GM19438 (cell line): ENCODE results near the gene FLNB.

Experiments
- ATAC-seq: cut with Tn5 transposase; IDR thresholded peaks from one replicate; pipeline ENCODE4 v1.9.1; 2021; ENCODE audit warnings: low read depth; ENCODE audit not compliant: unreplicated experiment

FLNB gene

DNA sequence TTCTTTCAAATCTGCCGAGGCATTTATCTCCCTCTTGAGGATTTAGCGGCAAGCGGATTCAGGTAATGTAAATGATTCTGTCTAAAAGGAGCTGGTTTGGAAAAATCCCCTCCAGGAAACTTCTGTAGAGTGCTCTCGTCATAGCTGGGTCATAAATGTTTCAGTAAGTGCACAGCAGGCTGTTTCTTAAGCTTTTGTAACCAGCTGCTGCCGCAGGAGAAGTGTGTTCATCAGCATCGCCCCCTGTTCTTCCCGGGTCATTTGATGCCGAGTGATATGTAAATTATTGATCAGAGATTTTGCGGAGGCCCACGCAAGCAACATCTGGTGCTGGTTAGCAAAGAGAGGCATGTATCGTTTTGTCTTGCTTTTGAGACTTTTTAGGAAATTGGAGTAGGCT, 149.5 kb downstream of the FLNB start:
- no peak for ATAC-seq

DNA sequence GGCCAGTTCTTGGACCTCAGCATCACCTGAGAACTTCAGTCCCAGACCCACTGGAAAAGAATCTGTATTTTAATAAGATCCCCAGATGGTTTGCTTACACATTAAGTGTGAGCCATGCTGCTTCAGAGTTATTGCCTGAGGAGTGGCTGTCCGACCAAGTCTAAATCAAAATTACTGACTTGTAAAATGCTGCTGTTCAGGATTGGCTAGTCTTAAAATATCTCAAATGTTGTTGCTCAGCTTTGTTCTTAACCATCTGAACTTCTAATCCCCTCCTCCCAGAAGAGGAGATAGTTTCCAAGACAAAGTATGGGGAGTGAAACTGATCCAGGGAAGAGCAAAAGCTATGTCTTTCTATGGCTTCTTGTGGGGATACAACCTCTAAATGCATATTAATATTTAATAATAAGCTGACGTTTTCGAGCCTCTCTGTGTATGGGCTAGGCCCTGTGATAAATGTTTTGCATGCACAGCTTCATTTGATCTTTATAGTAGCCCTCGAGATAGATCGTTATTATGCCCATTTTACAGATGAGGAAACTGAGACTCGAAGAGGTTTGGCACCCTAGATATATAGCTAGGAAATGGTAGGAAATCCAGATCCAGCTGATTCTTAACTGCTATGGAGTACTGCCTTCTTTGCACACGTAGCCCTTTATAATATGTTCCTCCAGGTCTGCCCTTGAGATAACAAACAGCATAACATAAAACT, 150.4 kb downstream of the FLNB start:
- ATAC-seq: no peak

DNA sequence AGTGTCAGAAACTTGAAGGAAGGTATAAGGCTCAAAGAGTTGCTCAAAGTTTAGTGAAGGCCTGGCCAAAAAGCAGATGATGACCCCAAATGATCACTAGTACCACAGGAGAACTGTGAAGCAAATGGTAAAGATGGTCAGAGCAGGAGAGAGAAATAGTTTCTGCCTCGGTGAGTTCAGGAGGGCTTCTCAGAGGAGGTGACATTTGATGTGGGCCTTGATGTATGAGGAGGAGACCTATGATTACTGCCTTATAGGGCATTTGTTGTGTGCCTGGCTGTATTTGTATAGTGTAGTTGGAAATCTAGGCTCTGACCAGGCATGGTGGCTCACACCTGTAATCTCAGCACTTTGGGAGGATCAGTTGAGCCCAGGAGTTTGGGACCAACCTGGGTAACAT, 152.2 kb downstream of the FLNB start:
- no peak for ATAC-seq

DNA sequence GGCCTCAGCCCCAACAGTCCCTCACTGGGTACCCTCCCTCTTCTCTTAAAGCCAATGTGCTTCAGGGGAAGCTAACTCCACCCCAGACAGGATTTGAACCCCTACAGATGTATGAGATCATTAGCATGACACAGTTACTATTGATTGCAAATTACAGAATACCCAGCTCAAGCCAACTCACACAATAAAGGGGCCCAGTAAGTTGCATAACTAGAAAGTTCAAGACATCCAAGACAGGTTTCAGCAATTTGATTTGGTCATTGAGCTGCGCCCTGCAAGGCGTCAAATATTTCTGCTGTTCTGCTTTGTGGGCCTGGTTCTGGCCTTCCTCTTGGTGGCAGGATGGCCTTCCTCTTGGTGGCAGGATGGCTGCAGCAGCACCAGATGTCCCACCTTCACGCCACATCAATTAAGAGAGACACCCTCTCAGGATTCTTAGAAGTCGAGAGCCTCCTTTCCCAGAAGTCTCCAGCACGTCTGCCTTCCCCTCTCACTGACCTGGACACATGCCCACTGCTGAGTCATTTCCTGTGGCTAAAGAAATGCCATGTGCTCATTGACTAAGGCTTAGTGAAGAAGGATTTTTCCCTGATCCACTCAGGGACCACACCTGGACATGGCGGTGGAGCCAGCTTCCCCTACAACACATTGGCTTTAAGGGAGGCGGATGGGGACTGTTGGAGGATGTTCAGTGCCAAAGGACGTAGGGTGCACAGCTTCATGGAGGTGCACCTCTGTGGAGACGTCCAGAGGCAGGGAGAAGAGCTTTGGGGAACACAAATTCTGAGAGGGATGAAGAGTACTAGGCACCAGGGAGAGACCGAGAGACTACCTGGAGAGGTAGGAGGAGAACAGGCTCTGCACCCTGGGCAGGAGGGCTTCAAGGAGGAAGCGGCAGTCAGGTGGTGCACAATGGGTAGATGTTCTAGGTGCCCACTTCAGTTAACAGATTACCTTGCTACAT, 153.5 kb downstream of the FLNB start:
- ATAC-seq: no peak

DNA sequence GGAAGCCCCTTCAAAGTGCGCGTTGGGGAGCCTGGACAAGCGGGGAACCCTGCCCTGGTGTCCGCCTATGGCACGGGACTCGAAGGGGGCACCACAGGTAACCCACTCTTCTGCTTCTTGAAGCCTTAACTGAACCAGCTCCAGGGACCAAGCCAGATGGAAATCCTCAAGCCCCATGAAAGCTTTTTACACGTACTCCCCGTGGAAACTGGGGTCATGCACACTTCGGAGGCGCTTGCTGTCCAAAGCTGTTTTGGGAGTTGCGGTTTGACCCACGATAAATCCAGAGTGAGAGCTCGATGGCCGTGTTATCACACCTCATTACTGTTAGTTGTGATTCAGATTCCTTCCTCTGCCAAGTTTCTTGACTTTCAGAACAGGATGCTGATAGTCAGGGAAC, 155.0 kb downstream of the FLNB start:
- no peak for ATAC-seq

DNA sequence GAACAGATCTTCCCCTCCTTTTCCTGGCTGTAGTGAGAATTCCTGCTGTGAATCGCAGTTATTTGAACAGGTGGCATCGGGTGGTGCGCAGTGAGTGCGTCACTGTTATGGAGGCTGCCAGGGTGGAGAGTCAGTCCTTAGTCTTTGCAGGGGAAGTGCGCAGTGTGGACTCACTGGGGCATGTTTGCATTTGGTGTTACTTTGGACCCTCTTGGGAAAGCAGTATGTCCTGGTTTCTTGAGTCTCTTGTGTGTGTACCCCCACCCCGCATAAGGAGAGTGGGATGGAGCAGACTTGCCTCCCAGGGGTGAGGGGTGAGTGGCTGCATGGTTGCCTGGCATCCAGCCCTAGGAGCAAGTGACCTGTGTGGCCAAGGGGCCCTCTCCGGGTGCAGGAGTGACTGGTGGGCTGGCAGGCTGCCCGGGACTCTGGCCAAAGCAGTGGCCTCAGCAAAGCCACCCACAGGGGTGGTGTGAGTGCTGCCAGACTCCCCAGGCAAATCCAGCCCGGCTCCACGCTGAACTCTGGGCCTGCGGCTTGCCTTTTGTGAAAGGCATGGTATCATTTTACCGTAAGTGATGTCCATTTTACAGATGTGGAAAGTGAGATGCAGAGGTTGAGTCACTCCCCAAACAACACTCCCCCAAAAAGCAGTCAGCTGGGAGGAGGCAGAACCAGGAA, 156.1 kb downstream of the FLNB start:
- no peak for ATAC-seq

DNA sequence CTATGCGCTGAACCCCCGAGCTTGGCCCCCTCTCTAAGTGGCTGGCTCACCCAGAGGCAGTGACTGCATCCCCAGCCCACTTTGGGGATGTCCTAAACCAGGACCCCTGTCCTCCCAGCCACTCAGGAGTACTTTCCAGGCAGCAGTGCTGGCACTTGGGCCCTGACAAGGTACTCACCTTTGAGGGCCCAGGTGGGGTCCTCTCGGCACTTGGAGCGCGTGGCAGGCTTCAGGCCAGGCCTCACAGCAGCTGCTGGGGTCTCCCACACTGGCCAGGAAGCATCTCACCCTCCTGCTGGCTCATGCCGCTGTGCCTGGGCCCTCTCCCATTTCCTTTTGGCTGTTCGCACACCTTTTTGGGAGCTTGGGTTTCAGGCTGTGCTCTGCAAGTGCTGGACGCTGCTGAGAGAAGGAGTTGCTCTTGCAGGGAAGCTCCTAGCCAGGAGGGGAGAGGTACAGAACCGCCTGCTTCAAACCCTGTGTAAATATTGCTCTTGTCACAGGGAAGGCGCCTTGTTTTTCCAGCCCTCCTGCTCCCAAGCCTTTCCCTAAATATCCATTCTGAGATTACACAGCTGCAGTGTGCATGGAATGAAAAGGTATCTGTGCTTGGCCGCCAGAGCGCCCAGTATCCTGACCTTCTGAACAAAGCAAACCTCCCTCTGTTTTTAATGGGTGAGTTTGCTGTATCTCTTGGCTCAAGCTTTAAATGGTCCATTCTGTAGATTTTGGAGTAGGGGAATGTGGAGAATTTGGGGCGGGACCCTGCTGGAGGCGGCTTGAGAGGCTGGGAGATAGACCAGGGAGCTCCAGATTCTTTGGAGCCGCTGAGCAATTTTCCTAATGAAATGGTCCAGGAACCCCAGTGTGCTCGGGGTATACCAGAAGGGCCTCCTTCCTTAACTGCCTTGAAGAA, 156.9 kb downstream of the FLNB start:
- ATAC-seq: no peak

DNA sequence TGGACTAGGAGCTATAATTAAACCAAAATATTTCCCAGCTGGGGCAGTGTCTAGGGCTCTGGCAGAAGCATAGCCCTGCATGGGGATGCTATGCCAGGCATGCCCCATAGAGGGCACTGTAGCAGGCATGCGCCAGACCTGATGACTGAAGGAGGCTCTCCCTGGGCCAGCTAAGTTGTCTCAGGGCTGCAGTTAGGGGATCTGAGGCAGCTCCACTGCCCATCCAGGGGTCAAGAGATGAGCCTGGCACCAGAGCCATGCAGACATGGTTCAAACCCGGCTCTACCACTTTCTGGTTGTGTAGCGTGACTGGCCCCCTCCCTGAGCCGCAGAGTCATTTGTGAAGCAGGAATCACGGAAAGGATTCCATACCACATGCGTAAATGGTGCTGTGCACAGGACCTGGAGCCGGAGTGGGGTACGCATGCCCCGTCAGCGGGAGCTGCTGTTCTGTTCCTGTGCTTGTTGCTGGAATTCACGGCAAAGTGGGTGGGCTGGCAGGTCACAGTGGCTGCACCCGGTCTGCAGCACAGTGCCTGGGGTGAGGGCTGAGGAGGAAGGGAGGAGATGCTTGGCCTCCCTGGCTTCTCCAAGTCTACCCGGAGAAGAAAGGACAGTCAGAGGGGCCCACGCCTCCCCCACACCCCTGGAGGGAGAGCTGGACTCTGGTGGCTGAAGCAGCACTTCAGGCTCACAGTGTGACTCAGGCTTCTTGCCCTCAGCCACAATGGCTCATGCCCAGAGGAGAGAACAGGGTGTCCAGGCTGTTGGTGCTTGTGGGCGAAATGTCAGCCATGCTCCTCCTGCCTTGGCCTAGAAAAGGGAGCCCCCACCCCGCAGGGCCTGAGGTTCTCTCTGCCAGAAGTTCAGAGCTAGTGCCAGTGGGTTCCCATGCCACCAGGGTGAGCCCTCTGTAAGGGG, 159.5 kb downstream of the FLNB start:
- no peak for ATAC-seq

DNA sequence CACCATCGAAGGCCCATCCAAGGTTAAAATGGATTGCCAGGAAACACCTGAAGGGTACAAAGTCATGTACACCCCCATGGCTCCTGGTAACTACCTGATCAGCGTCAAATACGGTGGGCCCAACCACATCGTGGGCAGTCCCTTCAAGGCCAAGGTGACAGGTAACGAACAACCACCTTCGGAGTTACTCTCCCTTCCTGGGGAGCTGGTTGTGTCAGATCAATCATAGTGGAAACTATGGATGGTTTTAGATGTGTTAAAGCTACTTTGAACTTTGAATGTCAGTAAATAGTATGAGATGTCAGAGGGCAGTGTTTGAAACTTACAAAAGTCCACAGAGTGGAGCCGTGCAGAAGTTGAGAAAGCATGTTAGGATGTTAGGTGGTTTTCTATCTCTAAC, 160.3 kb downstream of the FLNB start:
- no peak for ATAC-seq

DNA sequence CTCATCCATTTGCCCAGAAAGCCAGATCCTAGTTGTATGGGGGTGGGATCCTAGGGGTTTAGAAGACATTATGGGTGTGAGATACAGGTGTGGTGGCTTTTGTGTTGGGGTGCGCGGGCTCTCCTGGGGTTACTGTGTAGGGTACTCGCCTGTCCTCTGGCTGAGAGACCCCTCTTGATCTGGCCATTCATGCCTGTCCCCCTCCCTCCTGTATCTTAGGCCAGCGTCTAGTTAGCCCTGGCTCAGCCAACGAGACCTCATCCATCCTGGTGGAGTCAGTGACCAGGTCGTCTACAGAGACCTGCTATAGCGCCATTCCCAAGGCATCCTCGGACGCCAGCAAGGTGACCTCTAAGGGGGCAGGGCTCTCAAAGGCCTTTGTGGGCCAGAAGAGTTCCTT, 161.1 kb downstream of the FLNB start:
- ATAC-seq: no peak

DNA sequence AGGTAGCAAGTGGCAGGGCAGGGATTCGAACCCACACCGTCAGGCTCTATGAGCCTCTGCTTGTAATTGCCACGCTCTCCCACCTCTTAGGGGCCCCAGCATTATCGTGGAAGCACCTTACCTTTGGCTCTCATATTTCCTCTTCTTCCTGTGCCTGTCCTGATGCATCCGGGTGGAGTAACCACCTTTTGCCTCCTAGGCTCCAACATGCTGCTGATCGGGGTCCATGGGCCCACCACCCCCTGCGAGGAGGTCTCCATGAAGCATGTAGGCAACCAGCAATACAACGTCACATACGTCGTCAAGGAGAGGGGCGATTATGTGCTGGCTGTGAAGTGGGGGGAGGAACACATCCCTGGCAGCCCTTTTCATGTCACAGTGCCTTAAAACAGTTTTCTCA, 162.2 kb downstream of the FLNB start:
- ATAC-seq: no peak

DNA sequence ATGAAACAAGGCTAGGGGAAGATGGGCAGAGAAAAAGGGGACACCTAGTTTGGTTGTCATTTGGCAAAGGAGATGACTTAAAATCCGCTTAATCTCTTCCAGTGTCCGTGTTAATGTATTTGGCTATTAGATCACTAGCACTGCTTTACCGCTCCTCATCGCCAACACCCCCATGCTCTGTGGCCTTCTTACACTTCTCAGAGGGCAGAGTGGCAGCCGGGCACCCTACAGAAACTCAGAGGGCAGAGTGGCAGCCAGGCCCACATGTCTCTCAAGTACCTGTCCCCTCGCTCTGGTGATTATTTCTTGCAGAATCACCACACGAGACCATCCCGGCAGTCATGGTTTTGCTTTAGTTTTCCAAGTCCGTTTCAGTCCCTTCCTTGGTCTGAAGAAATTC, 162.9 kb downstream of the FLNB start:
- no peak for ATAC-seq

DNA sequence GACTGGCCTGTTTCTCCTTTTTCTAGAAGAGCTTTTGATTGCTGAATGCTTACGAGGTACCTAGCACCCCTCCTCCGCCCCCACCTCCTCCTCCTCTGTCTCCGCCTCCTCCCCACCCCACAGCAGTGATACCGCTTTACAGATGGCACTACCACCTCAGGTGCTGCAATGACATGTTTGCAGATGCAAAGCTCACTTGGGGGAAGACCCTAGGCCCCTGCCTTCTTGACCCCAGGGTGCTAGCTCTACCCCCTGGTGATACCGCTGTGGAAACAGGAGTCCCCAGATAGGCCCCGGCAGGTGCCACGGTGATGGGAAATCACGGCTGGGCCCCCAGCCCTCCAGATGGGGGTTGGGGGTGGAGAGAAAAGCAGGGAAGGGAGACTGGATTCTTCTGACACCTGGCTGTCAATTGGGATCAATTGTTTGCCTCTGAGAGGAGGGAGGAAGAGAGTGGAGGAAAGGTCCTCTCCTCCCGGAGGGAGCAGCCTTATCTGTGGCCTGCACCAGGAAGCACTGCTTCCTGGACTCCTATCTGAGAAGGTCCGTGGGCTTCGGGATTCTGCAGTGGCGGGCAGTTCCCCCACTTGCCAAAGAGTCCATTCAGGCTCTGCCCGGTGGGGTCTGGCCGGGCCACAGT, 164.9 kb downstream of the FLNB start:
- no peak for ATAC-seq

DNA sequence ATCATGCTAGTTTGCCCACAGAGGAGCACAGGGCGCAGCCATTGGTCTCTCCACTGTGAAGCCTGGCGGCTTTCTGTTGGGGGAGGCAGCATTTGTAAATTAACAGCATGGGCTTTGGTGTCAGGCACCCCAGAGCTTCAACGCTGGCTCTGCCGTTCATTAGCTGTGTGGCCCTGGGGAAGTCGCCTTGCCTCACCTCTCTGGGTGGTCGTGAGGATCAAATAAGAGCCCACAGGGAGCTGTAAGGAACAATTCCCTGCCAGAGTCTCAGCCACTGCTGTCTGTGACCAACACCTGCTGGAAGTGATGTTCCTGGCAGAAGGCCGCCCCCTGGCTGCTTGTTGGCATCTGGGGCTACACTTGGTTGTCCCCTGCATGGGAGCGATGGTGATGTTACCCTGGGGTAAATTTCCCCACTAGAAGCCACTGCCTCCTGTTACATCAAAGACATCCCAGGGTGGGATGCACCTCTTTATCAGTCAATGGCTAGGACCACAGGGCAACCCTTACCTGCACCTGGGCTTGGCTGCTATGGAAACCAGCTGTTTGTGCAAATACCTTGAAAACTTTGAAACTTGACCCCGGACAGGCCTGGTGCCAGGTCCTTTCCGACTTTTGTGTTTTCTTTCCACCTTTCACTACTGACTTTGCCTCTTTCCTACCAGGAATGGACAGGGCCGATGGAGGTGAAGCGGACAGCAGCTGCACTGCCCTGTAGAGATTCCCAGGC, 165.6 kb downstream of the FLNB start:
- ATAC-seq: no peak

DNA sequence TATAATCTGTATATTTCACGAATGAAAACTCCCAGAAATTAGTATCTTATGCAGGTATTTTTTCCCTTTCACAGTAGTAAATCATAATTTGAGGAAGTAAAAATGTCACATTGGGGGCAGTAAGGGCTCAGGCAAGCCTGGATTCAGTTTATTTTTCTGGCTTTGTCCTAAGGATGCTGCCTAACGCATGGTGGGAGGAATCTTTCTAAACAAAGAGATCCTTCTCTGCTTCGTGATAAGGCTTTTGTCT, 166.9 kb downstream of the FLNB start:
- ATAC-seq: no peak

DNA sequence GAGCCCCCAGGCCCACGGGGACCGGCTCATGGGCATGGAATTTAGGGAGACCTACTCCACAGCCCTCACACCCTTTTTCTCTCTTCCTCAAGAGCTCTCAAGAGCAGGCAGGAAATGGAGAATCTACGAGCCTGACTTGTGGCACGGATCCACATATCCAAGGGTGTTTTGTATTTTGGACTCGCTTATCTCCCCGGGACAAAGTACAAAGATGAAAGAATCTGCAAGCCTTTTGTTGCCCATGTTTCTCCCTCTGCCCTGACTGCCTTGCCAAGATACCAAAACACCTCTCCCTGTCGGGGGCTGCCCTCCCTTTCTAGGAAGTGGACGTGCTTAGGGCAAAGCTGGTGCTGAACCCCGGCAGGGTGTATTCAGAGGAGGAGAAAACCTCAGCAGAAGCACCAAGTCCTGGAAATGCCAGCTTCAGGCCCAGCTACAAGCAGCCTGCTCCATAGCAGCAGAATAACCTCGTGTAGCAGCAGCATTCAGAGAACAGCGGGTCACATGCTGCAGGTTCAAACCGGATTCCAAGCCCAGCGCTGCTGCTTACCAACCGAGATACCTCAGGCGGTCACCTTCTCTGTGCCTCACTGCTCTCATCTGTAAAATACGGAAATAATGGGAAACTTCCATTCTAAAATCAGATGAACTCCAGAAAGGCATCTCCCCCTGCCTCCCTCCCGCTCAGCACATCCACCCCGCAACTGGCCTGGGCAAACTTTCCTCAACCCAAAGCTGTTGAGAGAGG, 167.4 kb downstream of the FLNB start:
- no peak for ATAC-seq

DNA sequence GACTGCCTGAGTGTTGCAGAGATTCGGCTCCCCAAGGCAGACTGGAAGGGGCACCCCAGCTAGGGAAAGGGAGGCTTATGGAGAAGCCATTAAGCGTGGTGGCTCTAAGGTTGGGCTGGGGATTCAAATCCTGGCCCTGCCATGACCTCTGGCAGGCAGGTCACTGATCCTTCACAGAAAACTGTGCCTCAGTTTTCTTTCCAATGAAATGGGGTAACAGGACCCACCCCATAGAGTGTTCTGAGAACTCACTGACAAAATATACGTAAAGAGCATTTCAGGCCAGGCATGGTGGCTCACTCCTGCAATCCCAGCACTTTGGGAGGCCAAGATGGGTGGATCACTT, 167.9 kb downstream of the FLNB start:
- no peak for ATAC-seq
